ENCODE data around the gene CLEC16A. TPM values are rescaled to one million over a fixed set of nuclear protein-coding genes. Genes with fewer than 3 reads are reported as not detected.

CLEC16A gene
- total RNA-seq, 4 donors from 2014 or later: 19.9 to 38.3 (median 35.0) TPM

GRCh38 chr16:11147754-11148444, 203.5 kb downstream of the CLEC16A start:
- Histone ChIP-seq H3K9me3 (no peaks in the 10 kb centered on the region), H3K4me3 (no peak overlapping the region), H3K36me3 (no peaks in the 10 kb centered on the region), H3K27me3 (no peaks in the 10 kb centered on the region), H3K27ac (no peak overlapping the region), H3K4me1 (peaks cover 0 to 41% (median 0%) of the 10 kb centered on the region in 3 donors)
- 75 to 77% methylated on average over 8 of the region's 8 CpGs for WGBS, 2 donors (ENCODE audit: low coverage in 1 of 2)
- no peak for ATAC-seq
- TF ChIP-seq EP300 (IDR thresholded peaks at IDR 0.05): no peak
- no peak for TF ChIP-seq POLR2AphosphoS5 (IDR thresholded peaks at IDR 0.05)
- TF ChIP-seq CTCF (IDR thresholded peaks at IDR 0.05): no peak
- no peak for TF ChIP-seq POLR2A (IDR thresholded peaks at IDR 0.05)

GRCh38 chr16:11149011-11149616, 204.8 kb downstream of the CLEC16A start:
- no peaks in the 10 kb centered on the region for H3K27me3 ChIP-seq
- peak; percentile 46 for ATAC-seq
- no peaks in the 10 kb centered on the region for H3K9me3 ChIP-seq
- H3K4me3 ChIP-seq: no peak overlapping the region
- H3K36me3 ChIP-seq: no peaks in the 10 kb centered on the region
- TF ChIP-seq POLR2AphosphoS5 (IDR thresholded peaks at IDR 0.05) (no peak), EP300 (IDR thresholded peaks at IDR 0.05) (no peak), POLR2A (IDR thresholded peaks at IDR 0.05) (no peak), CTCF (IDR thresholded peaks at IDR 0.05) (no peak)
- no peak overlapping the region for H3K27ac ChIP-seq
- H3K4me1 ChIP-seq: peaks cover 0 to 29% (median 0%) of the 10 kb centered on the region in 3 donors
- WGBS, 2 donors (ENCODE audit: low coverage in 1 of 2): 77 to 100% methylated on average over 1 to 5 of the region's 5 CpGs

GRCh38 chr16:11150190-11150589, 205.8 kb downstream of the CLEC16A start:
- H3K36me3 ChIP-seq: no peaks in the 10 kb centered on the region
- no peaks in the 10 kb centered on the region for H3K9me3 ChIP-seq
- H3K27me3 ChIP-seq: no peaks in the 10 kb centered on the region

GRCh38 chr16:11151156-11151884, 207.0 kb downstream of the CLEC16A start:
- no peak for ATAC-seq
- H3K27me3 ChIP-seq: no peaks in the 10 kb centered on the region
- no peak for TF ChIP-seq CTCF (IDR thresholded peaks at IDR 0.05)
- TF ChIP-seq POLR2AphosphoS5 (IDR thresholded peaks at IDR 0.05): no peak
- TF ChIP-seq EP300 (IDR thresholded peaks at IDR 0.05): no peak
- no peak for TF ChIP-seq POLR2A (IDR thresholded peaks at IDR 0.05)
- peaks cover 0 to 13% (median 0%) of the 10 kb centered on the region in 3 donors for H3K4me1 ChIP-seq
- H3K9me3 ChIP-seq: no peaks in the 10 kb centered on the region
- no peak overlapping the region for H3K27ac ChIP-seq
- no peak overlapping the region for H3K4me3 ChIP-seq
- WGBS, 2 donors (ENCODE audit: low coverage in 1 of 2): 85 to 95% methylated on average over 4 to 5 of the region's 9 CpGs
- no peaks in the 10 kb centered on the region for H3K36me3 ChIP-seq

More at GRCh38 chr16:11150190-11150589, 205.8 kb downstream of the CLEC16A start:
- no peak for ATAC-seq
- no peak overlapping the region for H3K27ac ChIP-seq
- H3K4me3 ChIP-seq: no peak overlapping the region
- TF ChIP-seq POLR2AphosphoS5 (IDR thresholded peaks at IDR 0.05) (no peak), POLR2A (IDR thresholded peaks at IDR 0.05) (no peak), EP300 (IDR thresholded peaks at IDR 0.05) (no peak), CTCF (IDR thresholded peaks at IDR 0.05) (no peak)
- 94 to 96% methylated on average over 2 to 5 of the region's 5 CpGs for WGBS, 2 donors (ENCODE audit: low coverage in 1 of 2)
- peaks cover 0 to 18% (median 0%) of the 10 kb centered on the region in 3 donors for H3K4me1 ChIP-seq

Measured in gastroesophageal sphincter (tissue), 4 donors.